Lower lobe of right lung (tissue), 2 donors: Measurements from ENCODE around the gene JAG1. TPM values are rescaled to one million over a fixed set of nuclear protein-coding genes. Genes with fewer than 3 reads are reported as not detected.

Experiments used
- ATAC-seq, 2 donors: fragments of 200-7000 bp; cut with Tn5 transposase; one replicate each; pipeline ENCODE4 v1.9.1; 2020 to 2022; ENCODE audit warnings: mild to moderate bottlenecking in 2 of 2, moderate library complexity in 2 of 2
- DNase-seq: peaks from one replicate; pipeline ENCODE4 v3.0.0-alpha.2; 2020
- H3K27ac ChIP-seq: fragments of 200-600 bp; one replicate; pipeline ENCODE4 v1.8.0; 2022
- H3K27me3 ChIP-seq: fragments of 200-600 bp; one replicate; pipeline ENCODE4 v1.8.0; 2022; ENCODE audit warnings: low read depth
- H3K36me3 ChIP-seq: fragments of 200-600 bp; one replicate; pipeline ENCODE4 v1.8.0; 2022; ENCODE audit warnings: mild to moderate bottlenecking
- H3K4me1 ChIP-seq: fragments of 200-600 bp; one replicate; pipeline ENCODE4 v1.8.0; 2022
- H3K4me3 ChIP-seq: fragments of 200-600 bp; one replicate; pipeline ENCODE4 v1.8.0; 2022; ENCODE audit warnings: mild to moderate bottlenecking
- H3K9me3 ChIP-seq: fragments of 200-600 bp; one replicate; pipeline ENCODE4 v1.8.0; 2022
- intact Hi-C: fragments of 100-400 bp; cut with DNase I; formaldehyde crosslinking; loops from one replicate; pipeline ENCODE4 v1.11.0; 2022
- total RNA-seq: library from RNA; stranded (reverse); fragmentation: NEBNext Ultra II Directional; extraction: Animal tissue kit (Norgen Biotek cat#: 25700); gene quantifications from one replicate; pipeline ENCODE4 v1.2.1, GENCODE V29; 2021
- TF ChIP-seq, protein P1 (sequence below): fragments of 200-600 bp; IDR thresholded peaks from one replicate; pipeline ENCODE4 v1.8.0; 2022; ENCODE audit warnings: antibody characterized with exemption, mild to moderate bottlenecking
- donor health status: DM: no; HTN: yes; CAD: no; lungs with severe emphysema.

The JAG1 gene
- total RNA-seq, 1 donor from 2014 or later: 60.1 TPM

DNA sequence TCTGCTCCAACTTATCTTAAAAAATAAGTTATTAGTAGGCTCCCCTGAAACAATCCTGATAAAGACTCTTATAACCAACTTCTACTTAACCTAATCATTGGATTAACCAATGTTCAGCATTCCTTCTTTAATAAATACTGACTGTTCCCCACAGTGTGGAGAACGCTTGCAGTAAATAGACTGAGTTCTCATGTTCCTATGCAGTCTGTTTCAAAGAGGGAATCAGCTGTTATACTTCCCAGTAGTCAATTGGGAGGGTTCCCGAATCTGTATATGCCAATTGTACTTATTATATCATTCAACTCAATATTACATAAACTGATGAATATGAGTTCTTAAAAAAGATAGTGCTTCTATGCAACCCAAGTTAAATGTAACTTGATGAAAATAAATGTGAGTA is 9.7 kb upstream of the JAG1 start:
- DNase-seq (no peak), ATAC-seq (no peak)
- TF ChIP-seq, protein P1, sequence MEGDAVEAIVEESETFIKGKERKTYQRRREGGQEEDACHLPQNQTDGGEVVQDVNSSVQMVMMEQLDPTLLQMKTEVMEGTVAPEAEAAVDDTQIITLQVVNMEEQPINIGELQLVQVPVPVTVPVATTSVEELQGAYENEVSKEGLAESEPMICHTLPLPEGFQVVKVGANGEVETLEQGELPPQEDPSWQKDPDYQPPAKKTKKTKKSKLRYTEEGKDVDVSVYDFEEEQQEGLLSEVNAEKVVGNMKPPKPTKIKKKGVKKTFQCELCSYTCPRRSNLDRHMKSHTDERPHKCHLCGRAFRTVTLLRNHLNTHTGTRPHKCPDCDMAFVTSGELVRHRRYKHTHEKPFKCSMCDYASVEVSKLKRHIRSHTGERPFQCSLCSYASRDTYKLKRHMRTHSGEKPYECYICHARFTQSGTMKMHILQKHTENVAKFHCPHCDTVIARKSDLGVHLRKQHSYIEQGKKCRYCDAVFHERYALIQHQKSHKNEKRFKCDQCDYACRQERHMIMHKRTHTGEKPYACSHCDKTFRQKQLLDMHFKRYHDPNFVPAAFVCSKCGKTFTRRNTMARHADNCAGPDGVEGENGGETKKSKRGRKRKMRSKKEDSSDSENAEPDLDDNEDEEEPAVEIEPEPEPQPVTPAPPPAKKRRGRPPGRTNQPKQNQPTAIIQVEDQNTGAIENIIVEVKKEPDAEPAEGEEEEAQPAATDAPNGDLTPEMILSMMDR: no peak
- Histone ChIP-seq H3K27me3 (no peaks in the 10 kb centered on the region), H3K9me3 (no peaks in the 10 kb centered on the region), H3K4me3 (no peak overlapping the region), H3K27ac (no peak overlapping the region), H3K36me3 (no peaks in the 10 kb centered on the region), H3K4me1 (no peaks in the 10 kb centered on the region)
- intact Hi-C loops: no loop called here

DNA sequence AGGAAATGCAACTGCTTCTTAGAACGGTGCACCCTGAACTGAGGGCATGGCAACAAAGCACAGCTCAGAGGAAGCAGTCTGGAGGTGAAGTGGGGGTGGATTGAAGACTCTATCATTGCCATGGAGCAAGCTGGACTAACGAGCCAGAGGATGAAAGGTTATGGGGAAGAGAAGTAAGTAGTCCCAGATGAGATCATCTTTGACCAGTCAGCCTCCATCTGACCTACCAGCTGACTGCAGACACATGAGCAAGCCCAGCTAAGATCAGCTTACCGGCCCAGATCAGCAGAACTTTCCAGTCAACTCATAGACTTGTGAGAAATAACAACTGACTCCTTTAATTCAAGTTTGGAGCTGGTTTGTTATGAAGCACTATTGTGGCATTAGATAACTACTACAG is 9.1 kb upstream of the JAG1 start:
- TF ChIP-seq, protein P1: no peak
- Histone ChIP-seq H3K4me1 (no peaks in the 10 kb centered on the region), H3K27ac (no peak overlapping the region), H3K36me3 (no peaks in the 10 kb centered on the region), H3K4me3 (no peak overlapping the region), H3K27me3 (no peaks in the 10 kb centered on the region), H3K9me3 (no peaks in the 10 kb centered on the region)
- DNase-seq: no peak
- intact Hi-C loops: no loop called here
- no peak for ATAC-seq

DNA sequence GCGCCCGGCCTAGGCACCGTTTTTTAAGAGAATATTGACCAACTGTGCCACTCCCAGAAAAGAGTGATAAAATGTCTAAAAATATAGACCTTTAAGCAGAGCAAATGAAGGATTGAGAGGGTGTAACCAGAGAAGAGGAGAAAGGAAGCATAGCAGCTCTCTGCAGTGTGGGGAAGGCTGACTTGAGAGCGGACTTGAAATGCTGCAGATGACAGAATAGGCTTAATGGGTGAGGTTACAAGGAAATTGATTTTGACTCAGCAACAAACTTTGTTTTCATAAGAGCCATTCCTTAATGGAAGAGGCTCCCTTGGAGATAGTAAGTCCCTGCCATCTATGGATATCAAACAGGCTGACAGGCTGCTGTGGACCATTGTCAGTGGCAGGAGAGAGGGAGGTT is 7.7 kb upstream of the JAG1 start:
- TF ChIP-seq, protein P1: no peak
- Histone ChIP-seq H3K27ac (no peak overlapping the region), H3K36me3 (no peaks in the 10 kb centered on the region), H3K4me1 (no peaks in the 10 kb centered on the region), H3K9me3 (no peaks in the 10 kb centered on the region), H3K4me3 (no peak overlapping the region), H3K27me3 (no peaks in the 10 kb centered on the region)
- no peak for ATAC-seq
- intact Hi-C loops: no loop called here
- no peak for DNase-seq

DNA sequence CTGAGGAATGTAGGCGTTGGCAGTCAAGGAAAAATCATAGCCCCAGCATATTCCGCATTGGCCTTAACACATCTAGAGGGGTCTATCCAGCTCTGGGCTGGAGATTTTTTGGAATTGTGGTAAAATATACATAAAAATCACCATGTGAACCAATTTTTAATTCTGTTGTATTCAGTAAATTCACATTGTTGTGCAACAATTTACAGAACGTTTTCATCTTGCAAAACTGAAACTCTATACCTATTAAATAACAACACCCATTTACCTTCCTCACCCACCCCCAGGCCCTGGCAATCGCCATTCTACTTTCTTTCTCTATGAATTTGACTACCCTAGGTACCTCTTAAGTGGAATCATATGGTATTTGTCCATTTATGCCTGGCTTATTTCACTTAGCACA is 6.8 kb upstream of the JAG1 start:
- Histone ChIP-seq H3K27ac (no peak overlapping the region), H3K4me3 (no peak overlapping the region), H3K36me3 (no peaks in the 10 kb centered on the region), H3K4me1 (peaks cover under 1% of the 10 kb centered on the region), H3K27me3 (no peaks in the 10 kb centered on the region), H3K9me3 (no peaks in the 10 kb centered on the region)
- TF ChIP-seq, protein P1: no peak
- intact Hi-C loops: no loop called here
- no peak for ATAC-seq
- no peak for DNase-seq

DNA sequence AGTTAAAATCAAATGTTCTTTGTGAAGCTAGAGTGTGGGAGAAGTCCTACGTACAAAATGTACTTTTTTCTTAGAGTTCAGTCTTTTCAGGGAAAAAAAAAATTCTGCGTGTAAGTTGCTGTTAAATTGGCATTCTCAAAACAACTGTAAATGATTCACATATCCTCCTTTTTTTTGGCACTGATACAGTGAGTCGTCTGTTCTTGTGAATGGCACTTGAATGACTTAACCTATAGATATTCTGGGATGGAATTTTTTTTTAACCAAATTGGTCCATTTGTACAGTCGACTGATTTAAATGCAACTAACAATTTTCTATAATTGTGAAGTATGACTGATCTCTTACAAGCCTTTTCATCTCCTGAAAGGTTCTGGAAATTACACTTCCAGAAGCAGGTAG is 5.5 kb upstream of the JAG1 start:
- no peaks in the 10 kb centered on the region for H3K27me3 ChIP-seq
- no peak overlapping the region for H3K4me3 ChIP-seq
- no peak overlapping the region for H3K27ac ChIP-seq
- intact Hi-C loops: no loop called here
- no peaks in the 10 kb centered on the region for H3K36me3 ChIP-seq
- TF ChIP-seq, protein P1: no peak
- H3K4me1 ChIP-seq: peaks cover 10% of the 10 kb centered on the region
- ATAC-seq (no peak), DNase-seq (no peak)
- no peaks in the 10 kb centered on the region for H3K9me3 ChIP-seq

DNA sequence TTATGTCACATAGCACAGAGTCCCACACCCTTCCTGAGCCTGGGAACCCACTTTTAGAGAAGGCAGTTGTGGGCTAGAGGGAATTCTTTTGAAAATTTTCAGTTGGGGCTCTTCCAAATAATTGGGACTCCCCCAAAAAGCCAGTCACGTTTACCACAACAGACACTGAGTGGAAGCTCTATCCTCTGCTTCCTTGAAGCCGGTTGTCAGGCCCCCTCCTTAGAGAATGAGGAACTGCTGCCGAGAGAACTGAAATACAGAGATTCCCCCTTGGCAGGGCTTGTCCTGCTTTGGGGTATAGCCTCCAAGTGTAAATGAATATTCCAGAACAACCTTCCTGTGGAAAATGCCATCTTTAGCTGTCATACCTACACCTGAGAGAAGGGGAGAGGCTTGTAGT is 2.7 kb upstream of the JAG1 start:
- H3K36me3 ChIP-seq: no peaks in the 10 kb centered on the region
- H3K9me3 ChIP-seq: no peaks in the 10 kb centered on the region
- H3K27ac ChIP-seq: no peak overlapping the region
- TF ChIP-seq, protein P1: no peak
- H3K4me3 ChIP-seq: no peak overlapping the region
- peaks cover 10% of the 10 kb centered on the region for H3K4me1 ChIP-seq
- intact Hi-C loops: no loop called here
- DNase-seq: no peak
- H3K27me3 ChIP-seq: no peaks in the 10 kb centered on the region
- no peak for ATAC-seq
